Measurements from ENCODE around the gene SLC35G6.

GRCh38 chr17:7493941-7494340, 12.7 kb downstream of the SLC35G6 start:
- TF ChIP-seq POLR2A (IDR thresholded peaks at IDR 0.05) = no peak
- no peak for TF ChIP-seq CTCF (IDR thresholded peaks at IDR 0.05)

Data from prostate gland (tissue), 2 donors.